Gastroesophageal sphincter (tissue), 4 donors: ENCODE measurements around the gene PAFAH1B1. TPM values are rescaled to one million over a fixed set of nuclear protein-coding genes. Genes with fewer than 3 reads are reported as not detected.
"Not testable (repeated sequence)": the region's sequence is repeated elsewhere in the genome, so short reads cannot be mapped to it uniquely, and the experiment has no call there.

Source experiments
- ATAC-seq: fragments of 150-250 bp; one replicate; pipeline ENCODE4 v1.9.1; 2016; ENCODE audit warnings: mild to moderate bottlenecking, moderate library complexity
- H3K27ac ChIP-seq, 4 donors: fragments of 200-600 bp; sonication (generic) in 3 of 4; 1 replicate in 3 of 4; 2 replicates in 1 of 4; pipeline ENCODE4 v1.5.1; 2016 to 2019
- H3K27me3 ChIP-seq: fragments of 200-600 bp; sonication (generic); one replicate; pipeline ENCODE4 v1.5.1; 2019
- H3K36me3 ChIP-seq, 2 donors: fragments of 200-600 bp; sonication (generic); one replicate each; pipeline ENCODE4 v1.5.1; 2019; ENCODE audit warnings: control low read depth in 1 of 2
- H3K4me1 ChIP-seq, 3 donors: fragments of 200-600 bp; sonication (generic); 1 replicate in 2 of 3; 2 replicates in 1 of 3; pipeline ENCODE4 v1.5.1; 2016 to 2019; ENCODE audit warnings: control low read depth in 2 of 3
- H3K4me3 ChIP-seq, 2 donors: fragments of 200-600 bp; sonication (generic); one replicate each; pipeline ENCODE4 v1.5.1; 2019; ENCODE audit warnings: mild to moderate bottlenecking in 1 of 2, moderate library complexity in 1 of 2
- H3K9me3 ChIP-seq, 3 donors: fragments of 200-600 bp; sonication (generic); one replicate each; pipeline ENCODE4 v1.5.1; 2017 to 2019; ENCODE audit warnings: control low read depth in 2 of 3
- EP300 ChIP-seq: sonication (generic); formaldehyde crosslinking; IDR thresholded peaks from one replicate; pipeline ENCODE4 v1.6.1; 2017; ENCODE audit warnings: antibody characterized with exemption, mild to moderate bottlenecking
- POLR2A ChIP-seq, 2 donors: fragments of 450-650 bp; IDR thresholded peaks; one replicate each; pipeline ENCODE4 v1.6.1; 2017; ENCODE audit warnings: antibody characterized with exemption in 2 of 2, mild to moderate bottlenecking in 2 of 2, moderate library complexity in 1 of 2
- POLR2AphosphoS5 ChIP-seq: sonication (generic); formaldehyde crosslinking; IDR thresholded peaks from one replicate; pipeline ENCODE4 v1.6.1; 2017; ENCODE audit warnings: antibody characterized with exemption
- WGBS, 2 donors: methylation state at CpG; one replicate each; pipeline ENCODE4 v1.1.5; 2018; ENCODE audit warnings: low coverage in 1 of 2; 5-methylcytosine and 5-hydroxymethylcytosine counted together
- total RNA-seq, 4 donors: library from RNA; depleted of rRNA; stranded (reverse); fragments of >200 nt; gene quantifications; one replicate each; pipeline ENCODE4 v1.1.0, GENCODE V29; 2016
- TF ChIP-seq, protein P1 (sequence below), 4 experiments: fragments of 200-600 bp in 2 of 4; fragments of 450-650 bp in 2 of 4; sonication (generic) in 1 of 4; IDR thresholded peaks; one replicate each; pipeline ENCODE4 v1.5.1; 2017 to 2019; ENCODE audit warnings: antibody characterized with exemption in 4 of 4, mild to moderate bottlenecking in 2 of 4, moderate library complexity in 2 of 4

The PAFAH1B1 gene
- total RNA-seq, 4 donors from 2014 or later, result 91.4 to 135 (median 115) TPM

DNA sequence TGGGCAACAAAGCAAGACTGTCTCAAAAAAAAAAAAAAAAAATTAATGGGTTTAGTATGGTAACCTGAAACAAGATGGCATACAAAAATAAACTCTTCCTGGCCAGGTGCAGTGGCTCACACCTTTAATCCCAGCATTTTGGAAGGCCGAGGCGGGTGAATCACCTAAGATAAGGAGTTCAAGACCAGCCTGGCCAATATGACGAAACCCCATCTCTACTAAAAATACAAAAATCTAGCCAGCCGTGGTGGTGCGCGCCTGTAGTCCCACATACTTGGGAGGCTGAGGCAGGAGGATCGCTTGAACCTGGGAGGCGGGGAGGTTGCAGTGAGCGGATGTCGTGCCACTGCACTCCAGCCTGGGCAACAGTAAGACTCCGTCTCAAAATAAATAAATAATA lies 55.7 kb downstream of the PAFAH1B1 start:
- H3K27ac ChIP-seq, result no peak overlapping the region
- TF ChIP-seq EP300 (no peak), POLR2A (IDR thresholded peaks at IDR 0.05) (no peak), POLR2AphosphoS5 (no peak)
- TF ChIP-seq, protein P1, sequence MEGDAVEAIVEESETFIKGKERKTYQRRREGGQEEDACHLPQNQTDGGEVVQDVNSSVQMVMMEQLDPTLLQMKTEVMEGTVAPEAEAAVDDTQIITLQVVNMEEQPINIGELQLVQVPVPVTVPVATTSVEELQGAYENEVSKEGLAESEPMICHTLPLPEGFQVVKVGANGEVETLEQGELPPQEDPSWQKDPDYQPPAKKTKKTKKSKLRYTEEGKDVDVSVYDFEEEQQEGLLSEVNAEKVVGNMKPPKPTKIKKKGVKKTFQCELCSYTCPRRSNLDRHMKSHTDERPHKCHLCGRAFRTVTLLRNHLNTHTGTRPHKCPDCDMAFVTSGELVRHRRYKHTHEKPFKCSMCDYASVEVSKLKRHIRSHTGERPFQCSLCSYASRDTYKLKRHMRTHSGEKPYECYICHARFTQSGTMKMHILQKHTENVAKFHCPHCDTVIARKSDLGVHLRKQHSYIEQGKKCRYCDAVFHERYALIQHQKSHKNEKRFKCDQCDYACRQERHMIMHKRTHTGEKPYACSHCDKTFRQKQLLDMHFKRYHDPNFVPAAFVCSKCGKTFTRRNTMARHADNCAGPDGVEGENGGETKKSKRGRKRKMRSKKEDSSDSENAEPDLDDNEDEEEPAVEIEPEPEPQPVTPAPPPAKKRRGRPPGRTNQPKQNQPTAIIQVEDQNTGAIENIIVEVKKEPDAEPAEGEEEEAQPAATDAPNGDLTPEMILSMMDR (IDR thresholded peaks at IDR 0.05), result no peak
- H3K36me3 ChIP-seq, result peaks cover 0 to 45% of the 10 kb centered on the region in 2 donors
- ATAC-seq, result no peak
- H3K9me3 ChIP-seq, result no peaks in the 10 kb centered on the region
- WGBS, 2 donors, result 96 to 99% methylated on average over 7 to 10 of the region's 11 CpGs
- no peak overlapping the region for H3K4me3 ChIP-seq
- H3K4me1 ChIP-seq, result no peaks in the 10 kb centered on the region
- no peaks in the 10 kb centered on the region for H3K27me3 ChIP-seq

DNA sequence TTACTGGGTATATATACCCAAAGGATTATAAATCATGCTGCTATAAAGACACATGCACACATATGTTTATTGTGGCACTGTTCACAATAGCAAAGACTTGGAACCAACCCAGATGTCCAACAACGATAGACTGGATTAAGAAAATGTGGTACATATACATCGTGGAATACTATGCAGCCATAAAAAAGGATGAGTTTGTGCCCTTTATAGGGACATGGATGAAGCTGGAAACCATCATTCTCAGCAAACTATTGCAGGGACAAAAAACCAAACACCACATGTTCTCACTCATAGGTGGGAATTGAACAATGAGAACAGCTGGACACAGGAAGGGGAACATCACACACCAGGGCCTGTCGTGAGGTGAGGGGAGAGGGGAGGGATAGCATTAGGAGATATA lies 59.5 kb downstream of the PAFAH1B1 start:
- peaks cover 0 to 39% of the 10 kb centered on the region in 2 donors for H3K36me3 ChIP-seq
- H3K4me1 ChIP-seq, H3K4me3 ChIP-seq, ATAC-seq, H3K27me3 ChIP-seq, H3K9me3 ChIP-seq, H3K27ac ChIP-seq: not testable (repeated sequence)
- WGBS, 2 donors, result 90 to 93% methylated on average over 2 of the region's 3 CpGs

DNA sequence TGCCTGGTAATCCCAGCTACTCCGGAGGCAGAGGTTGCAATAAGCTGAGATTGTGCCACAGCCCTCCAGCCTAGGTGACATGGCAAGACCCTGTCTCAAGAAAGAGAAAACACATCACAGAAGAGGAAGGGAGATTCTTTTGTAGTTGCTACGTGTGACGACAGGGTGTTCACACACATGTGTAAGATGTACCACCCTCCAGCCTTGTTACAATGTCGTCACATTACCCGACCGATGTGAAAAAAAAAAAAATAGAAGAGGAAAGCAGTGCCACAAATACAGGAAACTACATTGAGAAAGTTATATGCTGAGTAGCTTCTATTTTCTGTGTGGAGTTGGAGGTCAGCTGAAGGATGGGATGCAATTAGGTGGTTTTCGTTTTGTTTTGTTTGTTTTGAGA lies 62.1 kb downstream of the PAFAH1B1 start:
- H3K36me3 ChIP-seq, result peaks cover 0 to 26% of the 10 kb centered on the region in 2 donors
- H3K27me3 ChIP-seq, result no peaks in the 10 kb centered on the region
- no peak overlapping the region for H3K4me3 ChIP-seq
- no peaks in the 10 kb centered on the region for H3K9me3 ChIP-seq
- peaks cover 0 to 28% (median 3%) of the 10 kb centered on the region in 3 donors for H3K4me1 ChIP-seq
- ATAC-seq, result no peak
- no peak overlapping the region for H3K27ac ChIP-seq
- 56 to 58% methylated on average over 7 of the region's 7 CpGs for WGBS, 2 donors
- TF ChIP-seq, protein P1 (IDR thresholded peaks at IDR 0.05), result no peak
- no peak for TF ChIP-seq EP300
- no peak for TF ChIP-seq POLR2A (IDR thresholded peaks at IDR 0.05)
- TF ChIP-seq POLR2AphosphoS5, result no peak

DNA sequence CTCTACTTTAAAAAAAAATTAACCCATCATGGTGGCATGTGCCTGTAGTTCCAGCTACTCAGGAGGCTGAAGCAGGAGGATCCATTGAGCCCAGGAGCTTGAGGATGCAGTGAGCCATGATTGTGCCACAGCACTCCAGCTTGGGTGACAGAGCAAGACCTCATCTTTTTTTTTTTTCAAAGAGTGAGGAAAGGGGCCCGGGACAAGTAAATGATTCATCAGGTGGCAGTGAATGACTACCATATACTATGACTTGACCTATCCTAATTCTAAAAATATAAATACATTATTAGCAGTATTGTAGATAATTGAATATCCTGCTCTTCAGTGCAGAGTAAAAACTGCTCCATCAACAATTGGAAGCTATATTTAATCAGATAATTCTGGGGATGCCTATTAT lies 62.8 kb downstream of the PAFAH1B1 start:
- Histone ChIP-seq H3K9me3 (no peaks in the 10 kb centered on the region), H3K27ac (no peak overlapping the region), H3K4me1 (peaks cover 0 to 28% (median 3%) of the 10 kb centered on the region in 3 donors), H3K4me3 (no peak overlapping the region), H3K36me3 (peaks cover 0 to 26% of the 10 kb centered on the region in 2 donors), H3K27me3 (no peaks in the 10 kb centered on the region)
- 0 to 50% methylated on average over 1 of the region's 1 CpG for WGBS, 2 donors
- TF ChIP-seq POLR2A (IDR thresholded peaks at IDR 0.05) (no peak), EP300 (no peak), POLR2AphosphoS5 (no peak)
- TF ChIP-seq, protein P1 (IDR thresholded peaks at IDR 0.05), result no peak
- no peak for ATAC-seq

DNA sequence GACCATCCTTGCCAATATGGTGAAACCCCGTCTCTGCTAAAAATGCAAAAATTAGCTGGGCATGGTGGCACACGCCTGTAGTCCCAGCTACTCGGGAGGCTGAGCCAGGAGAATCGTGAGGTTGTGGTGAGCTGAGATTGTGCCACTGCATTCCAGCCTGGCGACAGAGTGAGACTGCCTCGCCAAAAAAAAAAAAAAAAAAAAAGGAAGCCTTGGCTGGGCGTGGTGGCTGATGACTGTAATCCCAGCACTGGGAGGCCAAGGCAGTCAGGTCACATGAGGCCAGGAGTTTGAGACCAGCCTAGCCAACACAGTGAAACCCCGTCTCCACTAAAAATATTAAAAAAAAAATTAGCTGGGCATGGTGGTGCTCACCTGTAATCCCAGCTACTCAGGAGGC lies 65.9 kb downstream of the PAFAH1B1 start:
- ATAC-seq, result peak; percentile 19
- H3K27ac ChIP-seq, result not testable (repeated sequence)

DNA sequence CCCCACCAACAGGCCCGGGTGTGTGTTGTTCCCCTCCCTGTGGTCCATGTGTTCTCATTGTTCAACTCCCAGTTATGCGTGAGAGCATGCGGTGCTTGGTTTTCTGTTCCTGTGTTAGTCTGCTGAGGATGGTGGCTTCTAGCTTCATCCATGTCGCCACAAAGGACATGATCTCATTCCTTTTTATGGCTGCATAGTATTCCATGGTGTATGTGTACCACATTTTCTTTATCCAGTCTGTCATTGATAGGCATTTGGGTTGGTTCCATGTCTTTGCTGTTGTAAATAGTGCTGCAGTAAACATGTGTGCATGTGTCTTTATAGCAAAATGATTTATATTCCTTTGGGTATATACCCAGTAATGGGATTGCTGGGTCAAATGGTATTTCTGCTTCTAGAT lies 67.0 kb downstream of the PAFAH1B1 start:
- H3K4me1 ChIP-seq, result peaks cover 0 to 37% (median 3%) of the 10 kb centered on the region in 3 donors
- H3K27ac ChIP-seq, H3K36me3 ChIP-seq, H3K4me3 ChIP-seq, ATAC-seq, H3K9me3 ChIP-seq, H3K27me3 ChIP-seq: not testable (repeated sequence)
- WGBS, 2 donors, result 100% methylated on average over 1 to 3 of the region's 4 CpGs

More for the DNA sequence above, 65.9 kb downstream of the PAFAH1B1 start:
- Histone ChIP-seq H3K4me1 (peaks cover 0 to 37% (median 3%) of the 10 kb centered on the region in 3 donors), H3K36me3 (peaks cover 0 to 10% of the 10 kb centered on the region in 2 donors)
- not testable (repeated sequence) for H3K4me3 ChIP-seq, H3K9me3 ChIP-seq, H3K27me3 ChIP-seq
- WGBS, 2 donors, result 58 to 90% methylated on average over 2 to 5 of the region's 8 CpGs
